HCT116 (cell line): ENCODE data around the gene COL5A1. TPM values are rescaled to one million over a fixed set of nuclear protein-coding genes. Genes with fewer than 3 reads are reported as not detected.

ENCODE experiments used
- ATAC-seq: fragments of 200-7000 bp; cut with Tn5 transposase; 2 replicates; pipeline ENCODE4 v1.9.1; 2020; ENCODE audit warnings: mild to moderate bottlenecking, moderate library complexity
- BruUV-seq: library from RNA; stranded (reverse); fragments of 400-500 nt; replicated peaks from 2 replicates; lab custom pipeline; 2021; lab: Mats Ljungman, UMichigan
- CTCF ChIA-PET: fragments of 300-600 bp; sonication (Branson Sonifier 250); formaldehyde crosslinking; loops from one replicate; lab custom pipeline; 2021; ENCODE audit warnings: antibody characterized with exemption; lab: Charles Lee
- POLR2A ChIA-PET: fragments of 300-600, 350-600 bp; sonication (Branson Sonifier 250); formaldehyde crosslinking; loops from one replicate; lab custom pipeline; 2021; ENCODE audit warnings: antibody characterized with exemption; lab: Charles Lee
- RAD21 ChIA-PET, 2 experiments: fragments of 300-600 bp; sonication (Branson Sonifier 250); formaldehyde crosslinking; loops; one replicate each; lab custom pipeline; 2023; ENCODE audit warnings: low total read pairs in 2 of 2; ENCODE audit not compliant: uncharacterized antibody in 2 of 2, unreplicated experiment in 2 of 2, low non-redundant PET in 1 of 2; lab: Charles Lee
- DNase-seq: peaks from one replicate; pipeline ENCODE4 v3.0.0-alpha.2; 2010; ENCODE audit warnings: low read depth, low spot score
- H2AFZ ChIP-seq: fragments of 200-600 bp; shearing (Covaris generic), sonication (generic); 2 replicates; pipeline ENCODE4 v1.6.1; 2017; ENCODE audit warnings: low read depth, mixed run types, mixed read lengths, antibody characterized with exemption, low read length; ENCODE audit not compliant: poor library complexity, severe bottlenecking
- H3K27ac ChIP-seq: 2 replicates; pipeline ENCODE4 v1.5.1; 2012; ENCODE audit warnings: low read depth, low read length
- H3K27me3 ChIP-seq: fragments of 200-600 bp; sonication (generic); 2 replicates; pipeline ENCODE4 v1.6.1; 2016; ENCODE audit warnings: mixed run types, low read length, mixed read lengths; ENCODE audit not compliant: insufficient read depth
- H3K36me3 ChIP-seq, 2 experiments: fragments of 200-500 bp in 1 of 2; fragments of 200-600 bp in 1 of 2; sonication (Bioruptor generic) in 1 of 2; sonication (generic) in 1 of 2; 2 replicates each; pipeline versions ENCODE4 v1.5.1 to v1.6.1; 2014 to 2016; ENCODE audit warnings: low read length in 2 of 2, inconsistent platforms in 1 of 2, mixed read lengths in 1 of 2, mixed run types in 1 of 2; ENCODE audit not compliant: insufficient read depth in 2 of 2, control insufficient read depth in 1 of 2
- H3K4me1 ChIP-seq, 2 experiments: fragments of 200-600 bp in 1 of 2; sonication (generic) in 1 of 2; 2 replicates each; pipeline versions ENCODE4 v1.5.1 to v1.6.1; 2012 to 2017; ENCODE audit warnings: low read length in 2 of 2, inconsistent platforms in 1 of 2, mild to moderate bottlenecking in 1 of 2, mixed read lengths in 1 of 2, mixed run types in 1 of 2, moderate library complexity in 1 of 2; ENCODE audit not compliant: insufficient read depth in 2 of 2, control insufficient read depth in 1 of 2
- H3K4me2 ChIP-seq: fragments of 200-600 bp; sonication (generic); 2 replicates; pipeline ENCODE4 v1.6.1; 2017; ENCODE audit warnings: mixed run types, low read length, mixed read lengths
- H3K4me3 ChIP-seq, 2 experiments: fragments of 200-600 bp in 1 of 2; sonication (generic) in 1 of 2; replicated peaks in 1 of 2; 2 replicates each; pipeline ENCODE4 v1.5.1; 2011 to 2016; ENCODE audit warnings: low read length in 2 of 2, control low read depth in 1 of 2, low read depth in 1 of 2, mild to moderate bottlenecking in 1 of 2, mixed read lengths in 1 of 2, mixed run types in 1 of 2
- H3K79me2 ChIP-seq: fragments of 200-600 bp; sonication (generic); 2 replicates; pipeline ENCODE4 v1.6.1; 2017; ENCODE audit warnings: mild to moderate bottlenecking, mixed run types, low read length, moderate library complexity, mixed read lengths; ENCODE audit not compliant: insufficient read depth
- H3K9ac ChIP-seq: fragments of 200-600 bp; sonication (generic); 2 replicates; pipeline ENCODE4 v1.6.1; 2016; ENCODE audit warnings: low read length, mixed read lengths
- H3K9me2 ChIP-seq: fragments of 200-600 bp; sonication (generic), shearing (Covaris generic); 2 replicates; pipeline ENCODE4 v1.6.1; 2017; ENCODE audit warnings: mixed run types, mild to moderate bottlenecking, moderate library complexity; ENCODE audit not compliant: insufficient read depth
- H3K9me3 ChIP-seq, 2 experiments: fragments of 200-500 bp in 1 of 2; fragments of 200-600 bp in 1 of 2; sonication (Bioruptor generic) in 1 of 2; sonication (generic) in 1 of 2; 2 replicates each; pipeline ENCODE4 v1.6.1; 2014 to 2017; ENCODE audit warnings: low read length in 2 of 2, mixed read lengths in 2 of 2, inconsistent platforms in 1 of 2, low read depth in 1 of 2, mild to moderate bottlenecking in 1 of 2, mixed run types in 1 of 2, moderate library complexity in 1 of 2; ENCODE audit not compliant: control insufficient read depth in 1 of 2, insufficient read depth in 1 of 2
- H4K20me1 ChIP-seq: fragments of 200-600 bp; sonication (generic), shearing (Covaris generic); 2 replicates; pipeline ENCODE4 v1.6.1; 2017; ENCODE audit warnings: mixed run types, mild to moderate bottlenecking, moderate library complexity; ENCODE audit not compliant: insufficient read depth
- CBX3 ChIP-seq: IDR thresholded peaks from 2 replicates; pipeline ENCODE4 v1.6.1; 2012; ENCODE audit warnings: low read depth
- EGR1 ChIP-seq: IDR thresholded peaks from 2 replicates; pipeline ENCODE4 v1.6.1; 2012; ENCODE audit warnings: low read depth
- ELF1 ChIP-seq: IDR thresholded peaks from 2 replicates; pipeline ENCODE4 v1.6.1; 2012; ENCODE audit warnings: low read depth, borderline replicate concordance
- EZH2 ChIP-seq: fragments of 200-600 bp; sonication (generic); IDR thresholded peaks from 2 replicates; pipeline ENCODE4 v1.6.1; 2017; ENCODE audit warnings: antibody characterized with exemption, mixed run types
- EZH2phosphoT487 ChIP-seq: fragments of 200-600 bp; IDR thresholded peaks from 2 replicates; pipeline ENCODE4 v1.6.1; 2018; ENCODE audit warnings: antibody characterized with exemption, borderline replicate concordance
- JUND ChIP-seq: IDR thresholded peaks from 2 replicates; pipeline ENCODE4 v1.6.1; 2012
- POLR2A ChIP-seq: IDR thresholded peaks from 2 replicates; pipeline ENCODE4 v1.7.0; 2011; ENCODE audit warnings: borderline replicate concordance; ENCODE audit not compliant: insufficient read depth, insufficient read length; ENCODE audit errors: extremely low read depth
- POLR2AphosphoS5 ChIP-seq: IDR thresholded peaks from 2 replicates; pipeline ENCODE4 v1.6.1; 2011; ENCODE audit warnings: mild to moderate bottlenecking, low read depth, low read length, moderate library complexity
- SIN3A ChIP-seq: IDR thresholded peaks from 2 replicates; pipeline ENCODE4 v1.6.1; 2012; ENCODE audit warnings: low read depth
- SP1 ChIP-seq: IDR thresholded peaks from 2 replicates; pipeline ENCODE4 v1.6.1; 2012; ENCODE audit warnings: low read depth
- SRF ChIP-seq: IDR thresholded peaks from 2 replicates; pipeline ENCODE4 v1.6.1; 2012; ENCODE audit warnings: low read depth
- TCF7L2 ChIP-seq: IDR thresholded peaks from 2 replicates; pipeline ENCODE4 v1.7.0; 2011; ENCODE audit warnings: borderline replicate concordance, inconsistent platforms; ENCODE audit not compliant: insufficient read depth, insufficient read length; ENCODE audit errors: extremely low read depth
- ZFX ChIP-seq: fragments of 450-650 bp; IDR thresholded peaks from 2 replicates; pipeline ENCODE4 v1.6.1; 2017
- ZNF274 ChIP-seq: fragments of 200-500 bp; sonication (Bioruptor generic); IDR thresholded peaks from 2 replicates; pipeline ENCODE4 v1.6.1; 2014; ENCODE audit warnings: mild to moderate bottlenecking, low read depth, low read length, inconsistent platforms
- intact Hi-C: fragments of 100-400 bp; cut with micrococcal nuclease; formaldehyde crosslinking; loops from 2 replicates; pipeline ENCODE4 v1.10.0; 2022
- total RNA-seq: library from RNA; stranded (reverse); gene quantifications from one replicate; pipeline ENCODE4 v1.2.1, GENCODE V29; 2021; ENCODE audit not compliant: unreplicated experiment
- TF ChIP-seq, protein P1 (sequence below): IDR thresholded peaks from 2 replicates; pipeline ENCODE4 v1.6.1; 2012
- TF ChIP-seq, protein P2 (sequence below), 3 experiments: fragments of 200-600 bp in 1 of 3; sonication (generic) in 1 of 3; IDR thresholded peaks in 2 of 3; conservative IDR thresholded peaks in 1 of 3; 2 replicates each; pipeline ENCODE4 v1.5.1; 2012 to 2017; ENCODE audit warnings: low read depth in 2 of 3, low read length in 2 of 3, antibody characterized with exemption in 1 of 3, borderline replicate concordance in 1 of 3, control low read depth in 1 of 3, mild to moderate bottlenecking in 1 of 3, mixed read lengths in 1 of 3, mixed run types in 1 of 3, moderate library complexity in 1 of 3; ENCODE audit not compliant: insufficient read depth in 1 of 3
- TF ChIP-seq, protein P3 (sequence below): IDR thresholded peaks from 2 replicates; pipeline ENCODE4 v1.6.1; 2011; ENCODE audit warnings: mild to moderate bottlenecking, low read length, moderate library complexity; ENCODE audit not compliant: insufficient replicate concordance; ENCODE audit errors: extremely low read depth
- TF ChIP-seq, protein P4 (sequence below): IDR thresholded peaks from 2 replicates; pipeline ENCODE4 v1.6.1; 2012

Gene COL5A1
- total RNA-seq, 1 experiment from 2014 or later: 0.30 TPM

DNA sequence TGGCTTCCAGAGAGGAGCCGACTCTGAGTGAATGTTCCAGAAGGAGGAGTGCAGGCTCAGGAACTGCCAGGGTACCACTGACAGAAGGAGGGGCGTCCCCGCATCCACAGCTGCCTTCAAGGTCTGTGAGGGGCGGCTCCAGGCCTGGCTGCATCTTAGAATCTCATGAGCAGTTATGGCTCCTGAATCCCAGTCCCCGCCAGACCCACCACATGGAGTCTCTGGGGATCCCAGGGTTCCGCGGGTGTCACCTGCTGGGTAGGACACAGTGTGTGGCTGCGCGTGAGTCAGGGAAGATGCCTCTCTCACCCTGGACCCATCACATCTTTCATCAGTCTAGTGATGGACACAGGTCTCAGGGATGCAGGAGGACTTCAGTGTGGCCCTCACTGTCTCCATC, 79.2 kb downstream of the COL5A1 start:
- BruUV-seq: no TSS peak
- RAD21 ChIA-PET: no interaction called here
- intact Hi-C loops: no loop called here
- Histone ChIP-seq H3K4me1 (no peaks in the 10 kb centered on the region), H3K9me2 (no peaks in the 10 kb centered on the region), H3K4me3 (no peak overlapping the region), H2AFZ (no peak overlapping the region), H4K20me1 (no peaks in the 10 kb centered on the region), H3K36me3 (no peaks in the 10 kb centered on the region), H3K27ac (no peak overlapping the region), H3K9me3 (no peaks in the 10 kb centered on the region), H3K27me3 (peaks cover 35% of the 10 kb centered on the region), H3K4me2 (no peak overlapping the region), H3K79me2 (no peaks in the 10 kb centered on the region), H3K9ac (no peak overlapping the region)
- TF ChIP-seq TCF7L2 (no peak), EZH2phosphoT487 (no peak), EZH2 (no peak), ELF1 (no peak), ZNF274 (no peak), POLR2A (no peak), SP1 (no peak), SIN3A (no peak), JUND (no peak), CBX3 (no peak), SRF (no peak), EGR1 (no peak), ZFX (no peak), POLR2AphosphoS5 (no peak)
- TF ChIP-seq, protein P1, sequence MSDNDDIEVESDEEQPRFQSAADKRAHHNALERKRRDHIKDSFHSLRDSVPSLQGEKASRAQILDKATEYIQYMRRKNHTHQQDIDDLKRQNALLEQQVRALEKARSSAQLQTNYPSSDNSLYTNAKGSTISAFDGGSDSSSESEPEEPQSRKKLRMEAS: no peak
- TF ChIP-seq, protein P2, sequence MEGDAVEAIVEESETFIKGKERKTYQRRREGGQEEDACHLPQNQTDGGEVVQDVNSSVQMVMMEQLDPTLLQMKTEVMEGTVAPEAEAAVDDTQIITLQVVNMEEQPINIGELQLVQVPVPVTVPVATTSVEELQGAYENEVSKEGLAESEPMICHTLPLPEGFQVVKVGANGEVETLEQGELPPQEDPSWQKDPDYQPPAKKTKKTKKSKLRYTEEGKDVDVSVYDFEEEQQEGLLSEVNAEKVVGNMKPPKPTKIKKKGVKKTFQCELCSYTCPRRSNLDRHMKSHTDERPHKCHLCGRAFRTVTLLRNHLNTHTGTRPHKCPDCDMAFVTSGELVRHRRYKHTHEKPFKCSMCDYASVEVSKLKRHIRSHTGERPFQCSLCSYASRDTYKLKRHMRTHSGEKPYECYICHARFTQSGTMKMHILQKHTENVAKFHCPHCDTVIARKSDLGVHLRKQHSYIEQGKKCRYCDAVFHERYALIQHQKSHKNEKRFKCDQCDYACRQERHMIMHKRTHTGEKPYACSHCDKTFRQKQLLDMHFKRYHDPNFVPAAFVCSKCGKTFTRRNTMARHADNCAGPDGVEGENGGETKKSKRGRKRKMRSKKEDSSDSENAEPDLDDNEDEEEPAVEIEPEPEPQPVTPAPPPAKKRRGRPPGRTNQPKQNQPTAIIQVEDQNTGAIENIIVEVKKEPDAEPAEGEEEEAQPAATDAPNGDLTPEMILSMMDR (IDR thresholded peaks at IDR 0.05 in 2 of 3, conservative IDR thresholded peaks at IDR 0.05 in 1 of 3; ENCODE audit: borderline replicate concordance in 1 of 3, insufficient read depth in 1 of 3, low read depth in 2 of 3, low read length in 2 of 3): no peak
- TF ChIP-seq, protein P3, sequence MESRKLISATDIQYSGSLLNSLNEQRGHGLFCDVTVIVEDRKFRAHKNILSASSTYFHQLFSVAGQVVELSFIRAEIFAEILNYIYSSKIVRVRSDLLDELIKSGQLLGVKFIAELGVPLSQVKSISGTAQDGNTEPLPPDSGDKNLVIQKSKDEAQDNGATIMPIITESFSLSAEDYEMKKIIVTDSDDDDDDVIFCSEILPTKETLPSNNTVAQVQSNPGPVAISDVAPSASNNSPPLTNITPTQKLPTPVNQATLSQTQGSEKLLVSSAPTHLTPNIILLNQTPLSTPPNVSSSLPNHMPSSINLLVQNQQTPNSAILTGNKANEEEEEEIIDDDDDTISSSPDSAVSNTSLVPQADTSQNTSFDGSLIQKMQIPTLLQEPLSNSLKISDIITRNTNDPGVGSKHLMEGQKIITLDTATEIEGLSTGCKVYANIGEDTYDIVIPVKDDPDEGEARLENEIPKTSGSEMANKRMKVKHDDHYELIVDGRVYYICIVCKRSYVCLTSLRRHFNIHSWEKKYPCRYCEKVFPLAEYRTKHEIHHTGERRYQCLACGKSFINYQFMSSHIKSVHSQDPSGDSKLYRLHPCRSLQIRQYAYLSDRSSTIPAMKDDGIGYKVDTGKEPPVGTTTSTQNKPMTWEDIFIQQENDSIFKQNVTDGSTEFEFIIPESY: no peak
- TF ChIP-seq, protein P4, sequence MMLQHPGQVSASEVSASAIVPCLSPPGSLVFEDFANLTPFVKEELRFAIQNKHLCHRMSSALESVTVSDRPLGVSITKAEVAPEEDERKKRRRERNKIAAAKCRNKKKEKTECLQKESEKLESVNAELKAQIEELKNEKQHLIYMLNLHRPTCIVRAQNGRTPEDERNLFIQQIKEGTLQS: no peak
- POLR2A ChIA-PET: no interaction called here
- ATAC-seq: no peak
- CTCF ChIA-PET: no interaction called here
- DNase-seq: no peak
